Stomach (tissue), 4 donors: ENCODE measurements around the gene NPIPA1.
"Not testable (repeated sequence)": the region's sequence is repeated elsewhere in the genome, so short reads cannot be mapped to it uniquely, and the experiment has no call there.

Source experiments
- POLR2A ChIP-seq, 4 donors: fragments of 450-650 bp; IDR thresholded peaks; one replicate each; pipeline ENCODE4 v1.6.1; 2016; ENCODE audit warnings: antibody characterized with exemption in 4 of 4, control low read depth in 2 of 4, mild to moderate bottlenecking in 1 of 4, moderate library complexity in 1 of 4
- POLR2AphosphoS5 ChIP-seq, 3 donors: sonication (generic); formaldehyde crosslinking; IDR thresholded peaks; one replicate each; pipeline ENCODE4 v1.6.1; 2016; ENCODE audit warnings: antibody characterized with exemption in 3 of 3

DNA sequence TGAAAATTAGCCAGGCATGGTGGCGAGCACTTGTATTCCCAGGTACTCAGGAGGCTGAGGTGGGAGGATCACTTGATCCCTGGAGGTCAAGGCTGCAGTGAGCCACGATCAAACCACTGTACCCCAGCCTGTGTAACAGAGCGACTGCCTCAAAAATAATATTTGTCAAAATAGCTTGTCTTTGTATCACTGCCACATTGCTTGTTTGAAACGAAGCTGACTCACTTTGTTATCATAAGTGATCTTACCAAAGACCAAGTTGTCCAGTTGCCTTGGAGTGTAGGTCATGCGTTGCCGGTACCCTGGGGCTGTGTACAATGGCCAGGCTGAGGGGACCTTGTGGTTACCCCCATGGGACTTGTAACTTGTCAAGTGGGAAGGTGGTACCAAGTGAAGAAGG lies 59.5 kb downstream of the NPIPA1 start:
- TF ChIP-seq POLR2A, POLR2AphosphoS5 (IDR thresholded peaks at IDR 0.05): not testable (repeated sequence)
